Astrocyte (in vitro differentiated cells and primary cell): Measurements from ENCODE around the gene CHERP.

ENCODE experiments used
- EZH2 ChIP-seq: IDR thresholded peaks from 2 replicates; pipeline ENCODE4 v1.6.1; 2012; ENCODE audit warnings: mild to moderate bottlenecking, low read length, inconsistent platforms; ENCODE audit not compliant: insufficient read depth
- TF ChIP-seq, protein P1 (sequence below): IDR thresholded peaks from 2 replicates; pipeline ENCODE4 v1.5.1; 2011; ENCODE audit warnings: low read depth, mild to moderate bottlenecking, inconsistent platforms, low read length, moderate library complexity; ENCODE audit not compliant: insufficient read depth

- TF ChIP-seq, protein P1, sequence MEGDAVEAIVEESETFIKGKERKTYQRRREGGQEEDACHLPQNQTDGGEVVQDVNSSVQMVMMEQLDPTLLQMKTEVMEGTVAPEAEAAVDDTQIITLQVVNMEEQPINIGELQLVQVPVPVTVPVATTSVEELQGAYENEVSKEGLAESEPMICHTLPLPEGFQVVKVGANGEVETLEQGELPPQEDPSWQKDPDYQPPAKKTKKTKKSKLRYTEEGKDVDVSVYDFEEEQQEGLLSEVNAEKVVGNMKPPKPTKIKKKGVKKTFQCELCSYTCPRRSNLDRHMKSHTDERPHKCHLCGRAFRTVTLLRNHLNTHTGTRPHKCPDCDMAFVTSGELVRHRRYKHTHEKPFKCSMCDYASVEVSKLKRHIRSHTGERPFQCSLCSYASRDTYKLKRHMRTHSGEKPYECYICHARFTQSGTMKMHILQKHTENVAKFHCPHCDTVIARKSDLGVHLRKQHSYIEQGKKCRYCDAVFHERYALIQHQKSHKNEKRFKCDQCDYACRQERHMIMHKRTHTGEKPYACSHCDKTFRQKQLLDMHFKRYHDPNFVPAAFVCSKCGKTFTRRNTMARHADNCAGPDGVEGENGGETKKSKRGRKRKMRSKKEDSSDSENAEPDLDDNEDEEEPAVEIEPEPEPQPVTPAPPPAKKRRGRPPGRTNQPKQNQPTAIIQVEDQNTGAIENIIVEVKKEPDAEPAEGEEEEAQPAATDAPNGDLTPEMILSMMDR: no peak
- TF ChIP-seq EZH2: no peak
Observed at GRCh38 chr19:16524991-16525734, 17.1 kb downstream of the CHERP start.
